Body of pancreas (tissue), 4 donors: ENCODE results near the gene MYO3A.

Source experiments
- POLR2A ChIP-seq, 3 donors: fragments of 450-650 bp; IDR thresholded peaks; one replicate each; pipeline ENCODE4 v1.6.1; 2016; ENCODE audit warnings: antibody characterized with exemption in 3 of 3, mild to moderate bottlenecking in 2 of 3
- TF ChIP-seq, protein P1 (sequence below), 7 experiments: fragments of 450-650 bp in 4 of 7; fragments of 200-600 bp in 3 of 7; sonication (generic) in 3 of 7; IDR thresholded peaks; one replicate each; pipeline ENCODE4 v1.5.1; 2016 to 2019; ENCODE audit warnings: antibody characterized with exemption in 7 of 7

DNA sequence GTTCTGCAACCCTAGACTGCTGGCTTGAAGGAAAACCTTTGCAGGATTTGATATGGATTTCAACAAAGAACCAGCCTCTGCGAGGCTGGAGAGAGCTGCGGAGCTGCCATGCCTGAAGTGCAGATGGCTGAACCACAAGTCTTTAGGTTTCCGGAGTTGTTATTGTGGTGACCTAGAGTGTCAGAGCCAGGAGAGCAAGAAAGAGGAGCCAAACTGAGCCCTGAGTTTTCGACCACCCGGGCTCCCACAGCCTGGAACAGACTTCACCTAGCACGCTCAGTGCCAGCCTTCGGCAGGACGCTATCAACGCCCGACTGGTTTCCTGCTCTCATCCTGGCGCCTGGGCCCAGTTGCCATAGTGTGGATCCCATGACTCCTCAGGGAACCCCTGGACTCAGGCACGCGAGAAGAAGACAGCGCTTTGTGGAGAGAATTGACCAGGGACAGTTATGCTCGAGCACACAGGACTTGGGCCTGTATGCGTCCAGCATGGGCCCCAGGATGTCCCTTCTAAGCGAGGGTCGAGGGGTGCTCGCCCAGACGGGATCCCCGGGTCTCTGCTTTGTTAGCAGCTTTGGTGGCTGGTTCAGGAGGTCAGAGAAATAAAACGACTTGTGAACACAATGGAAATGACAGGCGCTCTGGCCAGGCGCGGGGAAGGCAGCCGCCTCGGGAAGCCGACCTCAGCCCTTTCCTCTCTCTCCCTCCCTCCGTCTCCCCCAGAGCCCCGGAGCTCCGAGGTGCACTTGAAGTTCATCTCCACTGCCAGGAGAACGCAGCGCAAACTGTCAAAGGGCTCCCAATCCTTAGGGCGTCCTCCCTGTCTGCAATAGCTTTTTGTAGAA lies 280.7 kb downstream of the MYO3A start:
- TF ChIP-seq, protein P1, sequence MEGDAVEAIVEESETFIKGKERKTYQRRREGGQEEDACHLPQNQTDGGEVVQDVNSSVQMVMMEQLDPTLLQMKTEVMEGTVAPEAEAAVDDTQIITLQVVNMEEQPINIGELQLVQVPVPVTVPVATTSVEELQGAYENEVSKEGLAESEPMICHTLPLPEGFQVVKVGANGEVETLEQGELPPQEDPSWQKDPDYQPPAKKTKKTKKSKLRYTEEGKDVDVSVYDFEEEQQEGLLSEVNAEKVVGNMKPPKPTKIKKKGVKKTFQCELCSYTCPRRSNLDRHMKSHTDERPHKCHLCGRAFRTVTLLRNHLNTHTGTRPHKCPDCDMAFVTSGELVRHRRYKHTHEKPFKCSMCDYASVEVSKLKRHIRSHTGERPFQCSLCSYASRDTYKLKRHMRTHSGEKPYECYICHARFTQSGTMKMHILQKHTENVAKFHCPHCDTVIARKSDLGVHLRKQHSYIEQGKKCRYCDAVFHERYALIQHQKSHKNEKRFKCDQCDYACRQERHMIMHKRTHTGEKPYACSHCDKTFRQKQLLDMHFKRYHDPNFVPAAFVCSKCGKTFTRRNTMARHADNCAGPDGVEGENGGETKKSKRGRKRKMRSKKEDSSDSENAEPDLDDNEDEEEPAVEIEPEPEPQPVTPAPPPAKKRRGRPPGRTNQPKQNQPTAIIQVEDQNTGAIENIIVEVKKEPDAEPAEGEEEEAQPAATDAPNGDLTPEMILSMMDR (IDR thresholded peaks at IDR 0.05): no peak
- TF ChIP-seq POLR2A (IDR thresholded peaks at IDR 0.05): no peak
